GM10266 (cell line): ENCODE measurements around the gene IFT81.

Source experiments
- DNase-seq: peaks from one replicate; pipeline ENCODE4 v3.0.0; 2012; ENCODE audit errors: extremely low spot score
- TF ChIP-seq, protein P1 (sequence below): IDR thresholded peaks from 2 replicates; pipeline ENCODE4 v1.5.1; 2012; ENCODE audit warnings: mild to moderate bottlenecking, low read depth; ENCODE audit not compliant: control insufficient read depth, insufficient read depth; ENCODE audit errors: missing control alignments

The IFT81 gene

GRCh38 chr12:110104188-110105094, 19.7 kb upstream of the IFT81 start:
- DNase-seq: no peak

DNA sequence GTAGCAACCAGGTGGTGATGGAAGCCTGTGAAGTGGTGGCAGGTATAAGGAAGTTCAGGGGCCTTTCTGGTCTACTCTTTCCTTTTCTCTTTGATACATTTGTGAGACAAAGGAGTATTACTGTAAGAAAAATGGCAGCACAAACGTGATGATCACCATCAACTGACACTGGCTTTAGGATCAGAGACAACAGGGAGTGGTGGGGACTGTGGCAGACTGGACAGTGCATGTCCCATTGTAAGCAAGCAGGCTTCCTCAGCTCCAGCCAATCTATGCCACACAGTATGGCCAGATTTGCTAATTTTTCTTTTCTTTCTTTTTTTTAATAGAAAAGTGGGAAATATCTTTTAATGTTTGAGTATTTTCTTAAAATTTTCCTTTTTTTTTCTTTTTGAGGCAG, 19.0 kb upstream of the IFT81 start:
- DNase-seq: no peak
- TF ChIP-seq, protein P1, sequence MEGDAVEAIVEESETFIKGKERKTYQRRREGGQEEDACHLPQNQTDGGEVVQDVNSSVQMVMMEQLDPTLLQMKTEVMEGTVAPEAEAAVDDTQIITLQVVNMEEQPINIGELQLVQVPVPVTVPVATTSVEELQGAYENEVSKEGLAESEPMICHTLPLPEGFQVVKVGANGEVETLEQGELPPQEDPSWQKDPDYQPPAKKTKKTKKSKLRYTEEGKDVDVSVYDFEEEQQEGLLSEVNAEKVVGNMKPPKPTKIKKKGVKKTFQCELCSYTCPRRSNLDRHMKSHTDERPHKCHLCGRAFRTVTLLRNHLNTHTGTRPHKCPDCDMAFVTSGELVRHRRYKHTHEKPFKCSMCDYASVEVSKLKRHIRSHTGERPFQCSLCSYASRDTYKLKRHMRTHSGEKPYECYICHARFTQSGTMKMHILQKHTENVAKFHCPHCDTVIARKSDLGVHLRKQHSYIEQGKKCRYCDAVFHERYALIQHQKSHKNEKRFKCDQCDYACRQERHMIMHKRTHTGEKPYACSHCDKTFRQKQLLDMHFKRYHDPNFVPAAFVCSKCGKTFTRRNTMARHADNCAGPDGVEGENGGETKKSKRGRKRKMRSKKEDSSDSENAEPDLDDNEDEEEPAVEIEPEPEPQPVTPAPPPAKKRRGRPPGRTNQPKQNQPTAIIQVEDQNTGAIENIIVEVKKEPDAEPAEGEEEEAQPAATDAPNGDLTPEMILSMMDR: no peak

More at GRCh38 chr12:110104188-110105094, 19.7 kb upstream of the IFT81 start:
- TF ChIP-seq, protein P1: no peak

GRCh38 chr12:110105986-110106385, 18.2 kb upstream of the IFT81 start:
- TF ChIP-seq, protein P1: no peak

DNA sequence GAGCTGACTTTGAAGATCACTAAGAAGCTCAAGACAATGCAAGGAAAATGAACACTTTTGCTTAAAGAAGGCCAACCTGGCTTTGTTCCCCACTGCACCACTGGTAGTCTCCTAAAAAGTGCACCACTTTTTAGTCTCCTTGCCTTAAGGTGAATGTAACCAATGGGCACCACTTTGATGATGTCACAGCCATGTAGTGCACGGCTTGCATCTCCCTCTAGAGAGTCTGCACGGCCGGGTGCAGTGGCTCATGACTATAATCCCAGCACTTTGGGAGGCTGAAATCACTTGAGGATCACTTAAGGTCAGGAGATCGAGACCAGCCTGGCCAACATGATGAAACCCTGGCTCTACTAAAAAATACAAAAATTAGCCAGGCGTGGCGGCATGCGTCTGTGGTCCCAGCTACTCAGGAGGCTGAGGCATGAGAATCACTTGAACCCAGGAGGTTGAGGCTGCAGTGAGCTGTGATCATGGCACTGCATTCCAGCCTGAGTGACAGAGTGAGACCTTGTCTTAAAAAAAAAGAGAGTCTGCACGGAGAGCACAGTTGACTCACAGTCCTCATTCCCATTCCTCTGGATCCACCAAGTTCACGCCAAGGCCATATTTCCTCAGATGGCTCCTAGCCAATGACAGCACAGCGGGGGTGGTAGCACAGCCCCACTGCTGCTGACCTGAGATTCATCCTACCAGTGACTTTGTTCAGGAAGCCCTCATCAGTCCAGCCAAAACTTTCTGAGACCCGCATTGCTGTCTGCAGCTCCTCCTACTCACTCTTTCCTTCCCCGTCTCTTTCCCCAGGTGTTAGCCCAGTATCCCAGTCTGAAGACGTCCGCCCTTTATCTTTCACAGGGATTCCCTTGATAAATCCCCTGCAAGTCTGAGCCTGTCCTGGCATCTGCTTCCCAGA, 16.5 kb upstream of the IFT81 start:
- no peak for DNase-seq
- TF ChIP-seq, protein P1: no peak

More at GRCh38 chr12:110105986-110106385, 18.2 kb upstream of the IFT81 start:
- no peak for DNase-seq

GRCh38 chr12:110108309-110109036, 15.7 kb upstream of the IFT81 start:
- no peak for DNase-seq
- TF ChIP-seq, protein P1: no peak

DNA sequence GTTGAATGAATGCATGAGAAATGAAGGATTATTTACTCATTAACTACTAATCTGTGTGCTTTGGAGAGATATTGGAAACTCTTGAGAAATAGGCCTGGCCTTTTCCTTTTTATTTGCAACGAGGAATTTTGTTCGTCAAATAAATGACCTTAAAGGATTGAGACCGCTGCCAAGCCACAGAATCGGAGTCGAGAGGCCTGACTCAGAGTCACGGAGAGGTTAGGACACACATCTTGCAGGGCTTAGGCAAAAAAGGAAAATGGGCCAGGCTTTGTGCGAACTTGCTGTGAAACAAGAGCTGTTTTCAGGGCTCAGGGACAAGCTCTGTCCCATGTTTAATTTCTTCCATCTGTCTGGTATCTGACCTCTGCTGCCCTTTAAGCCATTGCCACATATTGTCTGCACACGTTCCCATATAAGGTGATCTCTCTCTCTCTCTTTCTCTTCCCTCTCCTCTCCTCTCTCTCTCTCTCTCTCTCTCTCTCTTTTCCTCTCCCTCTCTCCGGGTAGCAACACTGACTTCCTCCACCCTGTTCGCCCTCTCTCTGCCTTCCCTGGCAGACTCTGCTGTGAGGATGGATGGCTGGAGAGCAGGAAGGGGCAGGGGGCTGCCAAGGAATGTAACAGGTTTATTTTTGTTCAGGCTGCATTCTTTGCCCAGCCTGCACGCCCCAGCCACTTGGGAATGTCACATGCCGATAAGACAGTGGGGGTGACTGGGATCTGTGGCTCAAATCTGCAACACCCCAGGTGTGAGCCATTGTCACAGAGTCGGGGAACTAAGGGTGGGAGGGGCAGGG, 14.9 kb upstream of the IFT81 start:
- TF ChIP-seq, protein P1: no peak
- no peak for DNase-seq
